HepG2 (cell line): ENCODE data around the gene ACER2. TPM values are rescaled to one million over a fixed set of nuclear protein-coding genes. Genes with fewer than 3 reads are reported as not detected.

Experiments
- CREM ChIP-seq, 2 experiments: sonication (generic) in 1 of 2; formaldehyde crosslinking in 1 of 2; IDR thresholded peaks; 2 replicates each; pipeline versions ENCODE4 v1.4.0 to v1.6.1; 2016 to 2020; ENCODE audit warnings: antibody characterized with exemption in 1 of 2, mild to moderate bottlenecking in 1 of 2, missing genetic modification reagents in 1 of 2
- DMAP1 ChIP-seq: IDR thresholded peaks from 2 replicates; pipeline ENCODE4 v1.6.1; 2016
- MAFG ChIP-seq: sonication (generic); formaldehyde crosslinking; IDR thresholded peaks from 2 replicates; pipeline ENCODE4 v1.5.1; 2020; ENCODE audit warnings: mild to moderate bottlenecking, missing genetic modification reagents
- MTA1 ChIP-seq: sonication (generic); formaldehyde crosslinking; IDR thresholded peaks from 2 replicates; pipeline ENCODE4 v1.4.0; 2020; ENCODE audit warnings: missing genetic modification reagents, mild to moderate bottlenecking, borderline replicate concordance
- RBAK ChIP-seq: sonication (generic); formaldehyde crosslinking; IDR thresholded peaks from 2 replicates; pipeline ENCODE4 v1.5.1; 2020; ENCODE audit warnings: mild to moderate bottlenecking, missing genetic modification reagents
- RFX5 ChIP-seq: IDR thresholded peaks from 2 replicates; pipeline ENCODE4 v1.6.1; 2011; ENCODE audit warnings: low read depth, low read length, improper control_type of control experiment
- ZFX ChIP-seq: sonication (generic); formaldehyde crosslinking; IDR thresholded peaks from 2 replicates; pipeline ENCODE4 v1.4.0; 2020; ENCODE audit warnings: mild to moderate bottlenecking, low read depth, missing genetic modification reagents, moderate library complexity
- ZKSCAN5 ChIP-seq: sonication (generic); formaldehyde crosslinking; IDR thresholded peaks from 2 replicates; pipeline ENCODE4 v1.5.1; 2020; ENCODE audit warnings: mild to moderate bottlenecking, missing genetic modification reagents
- ZNF557 ChIP-seq: sonication (generic); formaldehyde crosslinking; IDR thresholded peaks from 2 replicates; pipeline ENCODE4 v1.4.0; 2020; ENCODE audit warnings: missing genetic modification reagents
- polyA plus RNA-seq, 8 experiments: library from polyadenylated mRNA; depleted of rRNA in 3 of 8; stranded (reverse) in 7 of 8; unstranded in 1 of 8; fragments of >200 nt; fragmentation: Illumina TruSeq in 4 of 8; extraction: Trizol in 4 of 8; gene quantifications; 2 replicates each; pipeline versions ENCODE4 v1.2.1 to v1.2.3, GENCODE V29; 2011 to 2016; ENCODE audit warnings: low read depth in 4 of 8, missing spikeins in 1 of 8, mixed read lengths in 1 of 8; ENCODE audit not compliant: insufficient read depth in 1 of 8
- total RNA-seq, 5 experiments: library from RNA; depleted of rRNA; stranded (reverse); fragments of >200 nt; fragmentation: Illumina TruSeq; extraction: Trizol; gene quantifications; 2 replicates each; pipeline ENCODE4 v1.2.3, GENCODE V29; 2016; ENCODE audit warnings: low read depth in 1 of 5
- TF ChIP-seq, protein P1 (sequence below): sonication (generic); formaldehyde crosslinking; IDR thresholded peaks from 2 replicates; pipeline ENCODE4 v1.4.0; 2020; ENCODE audit warnings: missing genetic modification reagents; ENCODE audit errors: not compliant biosample characterization
- TF ChIP-seq, protein P2 (sequence below): sonication (generic); formaldehyde crosslinking; IDR thresholded peaks from 2 replicates; pipeline ENCODE4 v1.8.0; 2022; ENCODE audit warnings: missing genetic modification reagents, low read depth, mild to moderate bottlenecking, borderline replicate concordance
- TF ChIP-seq, protein P3 (sequence below): IDR thresholded peaks from 2 replicates; pipeline ENCODE4 v1.6.1; 2016
- TF ChIP-seq, protein P4 (sequence below): IDR thresholded peaks from 2 replicates; pipeline ENCODE4 v1.6.1; 2016; ENCODE audit warnings: mild to moderate bottlenecking
- TF ChIP-seq, protein P5 (sequence below): sonication (generic); formaldehyde crosslinking; IDR thresholded peaks from 2 replicates; pipeline ENCODE4 v1.4.0; 2020; ENCODE audit warnings: mild to moderate bottlenecking, missing genetic modification reagents

The ACER2 gene
- total and polyA plus RNA-seq, 2 of the 13 experiments (the other 11 are each of a cell fraction or from before 2014, with no cell fraction given): 1.9 to 3.4 TPM

DNA sequence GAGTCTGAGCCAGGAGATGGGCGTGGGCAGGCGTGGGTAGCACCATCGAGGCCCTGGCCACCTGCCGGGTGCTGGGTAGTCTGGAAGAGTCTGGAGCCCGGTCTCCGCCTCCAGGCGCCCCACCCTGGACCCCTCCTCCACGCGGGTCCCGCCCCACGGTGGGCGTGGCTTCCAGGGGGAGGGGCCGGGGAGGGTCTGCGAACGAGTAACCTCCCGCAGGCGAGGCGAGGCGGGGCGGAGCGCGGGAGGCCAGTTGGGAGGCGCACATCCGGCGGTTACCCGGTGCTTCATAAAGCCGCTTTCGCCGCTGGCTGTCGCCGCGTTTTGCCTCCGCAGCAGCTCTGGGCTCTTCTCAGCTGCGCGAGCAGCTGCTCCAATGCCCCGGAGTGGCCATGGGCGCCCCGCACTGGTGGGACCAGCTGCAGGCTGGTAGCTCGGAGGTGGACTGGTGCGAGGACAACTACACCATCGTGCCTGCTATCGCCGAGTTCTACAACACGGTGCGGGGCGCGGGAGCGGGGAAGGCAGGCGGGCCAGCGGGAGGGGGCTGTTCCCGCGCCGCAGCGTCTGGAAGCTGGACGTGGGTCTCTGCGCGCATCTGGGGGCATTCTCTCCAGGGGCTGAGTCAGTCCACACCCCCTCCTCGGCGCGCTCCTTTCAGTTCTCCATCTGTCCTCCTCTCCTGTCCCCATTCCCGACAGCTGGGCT, at the start of gene ACER2 (continued):
- no peak for TF ChIP-seq MAFG (CRISPR knock-in tag)
- TF ChIP-seq, protein P1, sequence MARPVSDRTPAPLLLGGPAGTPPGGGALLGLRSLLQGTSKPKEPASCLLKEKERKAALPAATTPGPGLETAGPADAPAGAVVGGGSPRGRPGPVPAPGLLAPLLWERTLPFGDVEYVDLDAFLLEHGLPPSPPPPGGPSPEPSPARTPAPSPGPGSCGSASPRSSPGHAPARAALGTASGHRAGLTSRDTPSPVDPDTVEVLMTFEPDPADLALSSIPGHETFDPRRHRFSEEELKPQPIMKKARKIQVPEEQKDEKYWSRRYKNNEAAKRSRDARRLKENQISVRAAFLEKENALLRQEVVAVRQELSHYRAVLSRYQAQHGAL (CRISPR knock-in tag): peak; percentile 81
- 0 out of 2 replicates have a peak, but pooled peaks have one; percentile 46 for TF ChIP-seq MTA1
- no peak for TF ChIP-seq RBAK (CRISPR knock-in tag)
- TF ChIP-seq, protein P2, sequence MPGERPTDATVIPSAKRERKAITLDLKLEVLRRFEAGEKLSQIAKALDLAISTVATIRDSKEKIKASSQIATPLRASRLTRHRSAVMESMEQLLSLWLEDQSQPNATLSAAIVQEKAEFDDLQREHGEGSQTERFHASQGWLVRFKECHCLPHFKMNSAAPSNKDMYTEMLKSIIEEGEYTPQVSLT (CRISPR knock-in tag): no peak
- TF ChIP-seq ZFX: peak; percentile 38; the same call in 1 of the 2 replicates
- TF ChIP-seq ZNF557 (CRISPR knock-in tag): no peak; the same call in 1 of the 2 replicates
- no peak for TF ChIP-seq RFX5
- TF ChIP-seq, protein P3, sequence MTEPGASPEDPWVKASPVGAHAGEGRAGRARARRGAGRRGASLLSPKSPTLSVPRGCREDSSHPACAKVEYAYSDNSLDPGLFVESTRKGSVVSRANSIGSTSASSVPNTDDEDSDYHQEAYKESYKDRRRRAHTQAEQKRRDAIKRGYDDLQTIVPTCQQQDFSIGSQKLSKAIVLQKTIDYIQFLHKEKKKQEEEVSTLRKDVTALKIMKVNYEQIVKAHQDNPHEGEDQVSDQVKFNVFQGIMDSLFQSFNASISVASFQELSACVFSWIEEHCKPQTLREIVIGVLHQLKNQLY (CRISPR knock-in tag): no peak
- peak; percentile 75 for TF ChIP-seq DMAP1 (CRISPR knock-in tag)
- no peak for TF ChIP-seq CREM (IDR thresholded peaks at IDR 0.05)
- TF ChIP-seq CREM (CRISPR knock-in tag; IDR thresholded peaks at IDR 0.05): no peak
- TF ChIP-seq, protein P4, sequence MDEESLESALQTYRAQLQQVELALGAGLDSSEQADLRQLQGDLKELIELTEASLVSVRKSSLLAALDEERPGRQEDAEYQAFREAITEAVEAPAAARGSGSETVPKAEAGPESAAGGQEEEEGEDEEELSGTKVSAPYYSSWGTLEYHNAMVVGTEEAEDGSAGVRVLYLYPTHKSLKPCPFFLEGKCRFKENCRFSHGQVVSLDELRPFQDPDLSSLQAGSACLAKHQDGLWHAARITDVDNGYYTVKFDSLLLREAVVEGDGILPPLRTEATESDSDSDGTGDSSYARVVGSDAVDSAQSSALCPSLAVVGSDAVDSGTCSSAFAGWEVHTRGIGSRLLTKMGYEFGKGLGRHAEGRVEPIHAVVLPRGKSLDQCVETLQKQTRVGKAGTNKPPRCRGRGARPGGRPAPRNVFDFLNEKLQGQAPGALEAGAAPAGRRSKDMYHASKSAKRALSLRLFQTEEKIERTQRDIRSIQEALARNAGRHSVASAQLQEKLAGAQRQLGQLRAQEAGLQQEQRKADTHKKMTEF (CRISPR knock-in tag): peak; percentile 60; the same call in 1 of the 2 replicates
- TF ChIP-seq ZKSCAN5 (CRISPR knock-in tag): no peak
- TF ChIP-seq, protein P5, sequence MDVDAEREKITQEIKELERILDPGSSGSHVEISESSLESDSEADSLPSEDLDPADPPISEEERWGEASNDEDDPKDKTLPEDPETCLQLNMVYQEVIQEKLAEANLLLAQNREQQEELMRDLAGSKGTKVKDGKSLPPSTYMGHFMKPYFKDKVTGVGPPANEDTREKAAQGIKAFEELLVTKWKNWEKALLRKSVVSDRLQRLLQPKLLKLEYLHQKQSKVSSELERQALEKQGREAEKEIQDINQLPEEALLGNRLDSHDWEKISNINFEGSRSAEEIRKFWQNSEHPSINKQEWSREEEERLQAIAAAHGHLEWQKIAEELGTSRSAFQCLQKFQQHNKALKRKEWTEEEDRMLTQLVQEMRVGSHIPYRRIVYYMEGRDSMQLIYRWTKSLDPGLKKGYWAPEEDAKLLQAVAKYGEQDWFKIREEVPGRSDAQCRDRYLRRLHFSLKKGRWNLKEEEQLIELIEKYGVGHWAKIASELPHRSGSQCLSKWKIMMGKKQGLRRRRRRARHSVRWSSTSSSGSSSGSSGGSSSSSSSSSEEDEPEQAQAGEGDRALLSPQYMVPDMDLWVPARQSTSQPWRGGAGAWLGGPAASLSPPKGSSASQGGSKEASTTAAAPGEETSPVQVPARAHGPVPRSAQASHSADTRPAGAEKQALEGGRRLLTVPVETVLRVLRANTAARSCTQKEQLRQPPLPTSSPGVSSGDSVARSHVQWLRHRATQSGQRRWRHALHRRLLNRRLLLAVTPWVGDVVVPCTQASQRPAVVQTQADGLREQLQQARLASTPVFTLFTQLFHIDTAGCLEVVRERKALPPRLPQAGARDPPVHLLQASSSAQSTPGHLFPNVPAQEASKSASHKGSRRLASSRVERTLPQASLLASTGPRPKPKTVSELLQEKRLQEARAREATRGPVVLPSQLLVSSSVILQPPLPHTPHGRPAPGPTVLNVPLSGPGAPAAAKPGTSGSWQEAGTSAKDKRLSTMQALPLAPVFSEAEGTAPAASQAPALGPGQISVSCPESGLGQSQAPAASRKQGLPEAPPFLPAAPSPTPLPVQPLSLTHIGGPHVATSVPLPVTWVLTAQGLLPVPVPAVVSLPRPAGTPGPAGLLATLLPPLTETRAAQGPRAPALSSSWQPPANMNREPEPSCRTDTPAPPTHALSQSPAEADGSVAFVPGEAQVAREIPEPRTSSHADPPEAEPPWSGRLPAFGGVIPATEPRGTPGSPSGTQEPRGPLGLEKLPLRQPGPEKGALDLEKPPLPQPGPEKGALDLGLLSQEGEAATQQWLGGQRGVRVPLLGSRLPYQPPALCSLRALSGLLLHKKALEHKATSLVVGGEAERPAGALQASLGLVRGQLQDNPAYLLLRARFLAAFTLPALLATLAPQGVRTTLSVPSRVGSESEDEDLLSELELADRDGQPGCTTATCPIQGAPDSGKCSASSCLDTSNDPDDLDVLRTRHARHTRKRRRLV: no peak
